ENCODE data around the gene TNFRSF17. TPM values are rescaled to one million over a fixed set of nuclear protein-coding genes. Genes with fewer than 3 reads are reported as not detected.

Gene TNFRSF17
- total RNA-seq, 1 donor from 2014 or later: not detected

- Mint-ChIP-seq H3K4me1 (ENCODE audit: unreplicated experiment) (peaks cover 19% of the 10 kb centered on the region), H3K4me3 (ENCODE audit: unreplicated experiment) (no peak overlapping the region), H3K27ac (ENCODE audit: unreplicated experiment) (no peak overlapping the region), H3K36me3 (ENCODE audit: low read depth, unreplicated experiment) (no peaks in the 10 kb centered on the region), H3K27me3 (ENCODE audit: unreplicated experiment) (peaks cover 10% of the 10 kb centered on the region), H3K9me3 (ENCODE audit: unreplicated experiment) (no peaks in the 10 kb centered on the region)
- no peak for DNase-seq (ENCODE audit: low spot score)
- TF ChIP-seq, protein P1, sequence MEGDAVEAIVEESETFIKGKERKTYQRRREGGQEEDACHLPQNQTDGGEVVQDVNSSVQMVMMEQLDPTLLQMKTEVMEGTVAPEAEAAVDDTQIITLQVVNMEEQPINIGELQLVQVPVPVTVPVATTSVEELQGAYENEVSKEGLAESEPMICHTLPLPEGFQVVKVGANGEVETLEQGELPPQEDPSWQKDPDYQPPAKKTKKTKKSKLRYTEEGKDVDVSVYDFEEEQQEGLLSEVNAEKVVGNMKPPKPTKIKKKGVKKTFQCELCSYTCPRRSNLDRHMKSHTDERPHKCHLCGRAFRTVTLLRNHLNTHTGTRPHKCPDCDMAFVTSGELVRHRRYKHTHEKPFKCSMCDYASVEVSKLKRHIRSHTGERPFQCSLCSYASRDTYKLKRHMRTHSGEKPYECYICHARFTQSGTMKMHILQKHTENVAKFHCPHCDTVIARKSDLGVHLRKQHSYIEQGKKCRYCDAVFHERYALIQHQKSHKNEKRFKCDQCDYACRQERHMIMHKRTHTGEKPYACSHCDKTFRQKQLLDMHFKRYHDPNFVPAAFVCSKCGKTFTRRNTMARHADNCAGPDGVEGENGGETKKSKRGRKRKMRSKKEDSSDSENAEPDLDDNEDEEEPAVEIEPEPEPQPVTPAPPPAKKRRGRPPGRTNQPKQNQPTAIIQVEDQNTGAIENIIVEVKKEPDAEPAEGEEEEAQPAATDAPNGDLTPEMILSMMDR (IDR thresholded peaks at IDR 0.05; ENCODE audit: unreplicated experiment): no peak
These were observed 15.3 kb downstream of the TNFRSF17 start for GRCh38 chr16:11980136-11980844.

DNA sequence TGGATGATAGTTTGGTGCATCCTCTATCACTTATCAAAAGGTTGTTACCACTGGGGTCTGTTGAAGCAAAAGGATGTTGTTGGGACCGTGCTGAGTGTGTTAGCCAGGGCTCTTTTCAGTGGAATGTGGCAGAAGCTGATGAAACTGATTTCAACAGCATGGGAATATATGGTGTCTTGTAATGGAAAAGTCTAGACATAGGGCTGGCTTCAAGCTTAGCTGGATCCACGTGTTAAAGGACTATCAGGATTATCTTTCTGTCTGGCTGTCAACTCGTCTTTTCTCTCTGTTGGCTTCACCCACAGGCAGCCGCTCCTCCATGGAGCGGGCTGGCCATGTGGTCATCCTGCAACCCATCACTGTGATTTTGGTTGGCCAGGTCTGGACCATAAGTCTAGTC is 20.2 kb downstream of the TNFRSF17 start:
- Mint-ChIP-seq H3K27me3 (ENCODE audit: unreplicated experiment) (no peaks in the 10 kb centered on the region), H3K4me3 (ENCODE audit: unreplicated experiment) (no peak overlapping the region), H3K27ac (ENCODE audit: unreplicated experiment) (no peak overlapping the region), H3K4me1 (ENCODE audit: unreplicated experiment) (no peaks in the 10 kb centered on the region), H3K36me3 (ENCODE audit: low read depth, unreplicated experiment) (no peaks in the 10 kb centered on the region), H3K9me3 (ENCODE audit: unreplicated experiment) (no peaks in the 10 kb centered on the region)
- TF ChIP-seq, protein P1 (IDR thresholded peaks at IDR 0.05; ENCODE audit: unreplicated experiment): no peak
- no peak for DNase-seq (ENCODE audit: low spot score)

DNA sequence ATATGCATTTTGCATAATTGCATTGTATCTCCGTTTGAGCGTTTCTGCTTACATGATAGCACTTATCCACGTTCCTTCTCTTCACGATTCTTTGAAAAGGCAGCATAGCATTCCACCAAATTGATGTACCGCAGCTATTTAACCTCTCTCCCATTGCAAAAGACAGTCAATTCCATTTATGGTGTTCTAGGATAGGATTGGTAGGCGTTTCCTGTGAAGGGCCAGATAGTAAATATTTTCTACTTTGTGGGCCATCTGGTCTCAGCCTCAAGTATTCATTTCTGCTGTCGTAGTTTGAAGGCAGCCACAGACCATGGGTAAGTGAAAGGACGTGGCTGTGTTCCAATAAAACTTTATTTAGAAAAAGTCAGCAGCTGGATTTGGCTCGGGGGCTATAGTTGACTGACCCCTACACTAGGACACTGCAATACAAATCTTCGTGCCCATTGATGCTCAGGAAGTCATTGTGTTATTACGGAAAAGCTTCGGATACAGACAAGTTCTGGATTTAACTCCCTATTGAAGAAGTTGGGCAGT is 21.6 kb downstream of the TNFRSF17 start:
- DNase-seq (ENCODE audit: low spot score): no peak
- Mint-ChIP-seq H3K27ac (ENCODE audit: unreplicated experiment) (no peak overlapping the region), H3K4me3 (ENCODE audit: unreplicated experiment) (no peak overlapping the region), H3K9me3 (ENCODE audit: unreplicated experiment) (no peaks in the 10 kb centered on the region), H3K36me3 (ENCODE audit: low read depth, unreplicated experiment) (no peaks in the 10 kb centered on the region), H3K27me3 (ENCODE audit: unreplicated experiment) (no peaks in the 10 kb centered on the region), H3K4me1 (ENCODE audit: unreplicated experiment) (no peaks in the 10 kb centered on the region)
- TF ChIP-seq, protein P1 (IDR thresholded peaks at IDR 0.05; ENCODE audit: unreplicated experiment): no peak

- Mint-ChIP-seq H3K4me1 (ENCODE audit: unreplicated experiment) (no peaks in the 10 kb centered on the region), H3K27me3 (ENCODE audit: unreplicated experiment) (no peaks in the 10 kb centered on the region), H3K27ac (ENCODE audit: unreplicated experiment) (no peak overlapping the region), H3K4me3 (ENCODE audit: unreplicated experiment) (no peak overlapping the region), H3K36me3 (ENCODE audit: low read depth, unreplicated experiment) (no peaks in the 10 kb centered on the region), H3K9me3 (ENCODE audit: unreplicated experiment) (no peaks in the 10 kb centered on the region)
- TF ChIP-seq, protein P1 (IDR thresholded peaks at IDR 0.05; ENCODE audit: unreplicated experiment): no peak
- no peak for DNase-seq (ENCODE audit: low spot score)
These were observed 23.4 kb downstream of the TNFRSF17 start for GRCh38 chr16:11988258-11988978.
